Testis (tissue), 2 donors: ENCODE results near the gene HYAL4.

ENCODE experiments used
- POLR2A ChIP-seq: fragments of 450-650 bp; IDR thresholded peaks from one replicate; pipeline ENCODE4 v1.6.1; 2017; ENCODE audit warnings: antibody characterized with exemption, mild to moderate bottlenecking, moderate library complexity
- TF ChIP-seq, protein P1 (sequence below), 3 experiments: fragments of 450-650 bp in 2 of 3; fragments of 200-600 bp in 1 of 3; sonication (generic) in 1 of 3; IDR thresholded peaks; one replicate each; pipeline ENCODE4 v1.5.1; 2016 to 2019; ENCODE audit warnings: antibody characterized with exemption in 3 of 3, mild to moderate bottlenecking in 2 of 3, moderate library complexity in 1 of 3

DNA sequence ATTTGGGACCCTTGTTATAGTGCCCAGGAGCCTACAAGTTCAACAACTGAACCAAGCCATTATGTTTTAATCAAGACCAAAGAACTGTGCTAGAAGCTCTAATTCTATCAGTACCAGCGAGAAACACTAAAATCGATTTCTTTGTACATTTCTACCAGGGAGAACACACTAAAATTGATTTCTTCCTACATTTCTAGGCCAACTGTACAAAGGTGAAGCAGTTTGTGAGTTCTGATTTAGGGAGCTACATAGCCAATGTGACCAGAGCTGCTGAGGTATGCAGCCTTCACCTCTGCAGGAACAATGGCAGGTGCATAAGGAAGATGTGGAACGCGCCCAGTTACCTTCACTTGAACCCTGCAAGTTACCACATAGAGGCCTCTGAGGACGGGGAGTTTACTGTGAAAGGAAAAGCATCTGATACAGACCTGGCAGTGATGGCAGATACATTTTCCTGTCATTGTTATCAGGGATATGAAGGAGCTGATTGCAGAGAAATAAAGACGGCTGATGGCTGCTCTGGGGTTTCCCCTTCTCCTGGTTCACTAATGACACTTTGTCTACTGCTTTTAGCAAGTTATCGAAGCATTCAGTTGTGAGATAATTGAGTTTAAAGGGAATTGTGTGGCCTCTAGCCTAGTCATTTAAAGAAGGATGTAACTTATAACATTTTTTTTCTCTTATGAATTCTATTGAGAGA, 31.7 kb downstream of the HYAL4 start:
- TF ChIP-seq, protein P1, sequence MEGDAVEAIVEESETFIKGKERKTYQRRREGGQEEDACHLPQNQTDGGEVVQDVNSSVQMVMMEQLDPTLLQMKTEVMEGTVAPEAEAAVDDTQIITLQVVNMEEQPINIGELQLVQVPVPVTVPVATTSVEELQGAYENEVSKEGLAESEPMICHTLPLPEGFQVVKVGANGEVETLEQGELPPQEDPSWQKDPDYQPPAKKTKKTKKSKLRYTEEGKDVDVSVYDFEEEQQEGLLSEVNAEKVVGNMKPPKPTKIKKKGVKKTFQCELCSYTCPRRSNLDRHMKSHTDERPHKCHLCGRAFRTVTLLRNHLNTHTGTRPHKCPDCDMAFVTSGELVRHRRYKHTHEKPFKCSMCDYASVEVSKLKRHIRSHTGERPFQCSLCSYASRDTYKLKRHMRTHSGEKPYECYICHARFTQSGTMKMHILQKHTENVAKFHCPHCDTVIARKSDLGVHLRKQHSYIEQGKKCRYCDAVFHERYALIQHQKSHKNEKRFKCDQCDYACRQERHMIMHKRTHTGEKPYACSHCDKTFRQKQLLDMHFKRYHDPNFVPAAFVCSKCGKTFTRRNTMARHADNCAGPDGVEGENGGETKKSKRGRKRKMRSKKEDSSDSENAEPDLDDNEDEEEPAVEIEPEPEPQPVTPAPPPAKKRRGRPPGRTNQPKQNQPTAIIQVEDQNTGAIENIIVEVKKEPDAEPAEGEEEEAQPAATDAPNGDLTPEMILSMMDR (IDR thresholded peaks at IDR 0.05), result no peak
- no peak for TF ChIP-seq POLR2A
